GM21717 (cell line): ENCODE data around the gene C10orf90.

Experiments used
- ATAC-seq: cut with Tn5 transposase; IDR thresholded peaks from one replicate; pipeline ENCODE4 v1.9.1; 2021; ENCODE audit warnings: mild to moderate bottlenecking, moderate library complexity; ENCODE audit not compliant: unreplicated experiment

Gene C10orf90

DNA sequence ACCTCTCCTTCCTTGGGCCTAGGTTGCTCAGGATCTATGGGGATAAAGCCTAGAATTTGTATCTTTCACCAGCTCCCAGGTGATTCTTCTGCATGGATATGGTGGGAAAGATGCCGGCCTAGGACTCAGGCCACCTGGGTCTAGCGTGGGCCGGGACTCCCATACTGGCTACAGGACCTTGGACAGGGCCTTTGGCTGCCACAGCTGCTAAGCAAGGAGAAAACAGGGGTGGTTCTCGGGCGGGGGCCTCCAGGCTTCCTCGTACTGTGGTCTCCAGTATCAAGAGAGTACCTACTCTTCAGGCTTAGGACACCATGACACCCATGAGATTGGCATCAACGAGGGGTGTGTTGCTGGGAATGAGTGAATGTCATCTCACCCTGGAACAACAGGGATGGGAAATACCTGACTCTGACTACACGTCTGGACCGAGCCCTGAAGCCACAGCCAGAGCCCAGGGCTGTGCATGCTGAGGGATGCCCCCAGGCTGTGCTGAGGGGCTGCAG is 161.9 kb downstream of the C10orf90 start:
- no peak for ATAC-seq

DNA sequence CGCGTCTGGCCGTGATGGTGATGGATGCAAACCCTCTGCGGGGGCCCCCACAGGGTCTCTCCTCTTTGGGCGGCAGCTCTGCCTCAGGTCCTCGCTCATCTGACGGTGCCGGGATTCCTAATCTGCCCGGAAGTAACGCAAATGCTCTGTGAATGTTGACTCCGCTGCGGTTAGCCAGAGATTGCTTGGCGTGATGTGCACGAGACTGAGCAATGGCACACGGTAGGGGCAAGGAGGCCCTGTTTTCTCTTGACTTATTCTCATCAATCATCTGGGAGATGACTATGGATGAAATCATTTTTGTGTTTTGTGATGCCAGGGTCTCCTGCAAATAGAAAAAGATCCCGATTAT is 165.8 kb downstream of the C10orf90 start:
- no peak for ATAC-seq

DNA sequence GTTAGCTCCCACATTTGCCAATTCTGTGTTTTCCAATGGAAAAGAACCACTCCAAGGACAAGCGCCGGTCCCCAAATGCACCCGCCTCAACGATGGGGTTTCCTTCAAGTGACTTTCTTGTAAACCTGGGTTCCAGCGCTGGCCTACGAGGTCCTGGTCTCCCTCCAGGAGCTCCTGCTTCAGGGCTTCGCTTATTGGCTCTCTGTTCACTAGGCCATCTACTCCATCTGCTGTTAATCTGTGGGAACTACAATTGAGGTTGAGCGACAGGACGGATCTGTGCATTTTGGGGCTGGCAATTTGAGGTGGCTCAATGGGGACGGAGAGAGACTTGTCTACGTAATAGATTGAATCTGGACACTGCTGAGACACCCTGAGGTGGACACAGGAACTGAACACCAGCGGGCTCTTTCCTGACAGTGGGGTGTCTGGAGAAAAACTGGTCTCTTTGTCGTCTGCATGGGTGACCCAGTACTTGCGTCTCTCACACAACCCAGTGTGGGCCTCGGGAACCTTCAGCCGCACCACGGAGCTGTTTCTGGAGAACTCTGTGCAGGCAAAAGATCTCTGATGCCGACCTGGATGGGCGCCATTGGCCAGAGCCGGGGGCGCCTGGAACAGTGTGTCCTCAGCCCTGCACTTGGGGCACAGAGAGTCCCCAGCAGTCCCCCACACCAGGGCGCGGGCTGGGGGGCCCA is 166.3 kb downstream of the C10orf90 start:
- no peak for ATAC-seq

DNA sequence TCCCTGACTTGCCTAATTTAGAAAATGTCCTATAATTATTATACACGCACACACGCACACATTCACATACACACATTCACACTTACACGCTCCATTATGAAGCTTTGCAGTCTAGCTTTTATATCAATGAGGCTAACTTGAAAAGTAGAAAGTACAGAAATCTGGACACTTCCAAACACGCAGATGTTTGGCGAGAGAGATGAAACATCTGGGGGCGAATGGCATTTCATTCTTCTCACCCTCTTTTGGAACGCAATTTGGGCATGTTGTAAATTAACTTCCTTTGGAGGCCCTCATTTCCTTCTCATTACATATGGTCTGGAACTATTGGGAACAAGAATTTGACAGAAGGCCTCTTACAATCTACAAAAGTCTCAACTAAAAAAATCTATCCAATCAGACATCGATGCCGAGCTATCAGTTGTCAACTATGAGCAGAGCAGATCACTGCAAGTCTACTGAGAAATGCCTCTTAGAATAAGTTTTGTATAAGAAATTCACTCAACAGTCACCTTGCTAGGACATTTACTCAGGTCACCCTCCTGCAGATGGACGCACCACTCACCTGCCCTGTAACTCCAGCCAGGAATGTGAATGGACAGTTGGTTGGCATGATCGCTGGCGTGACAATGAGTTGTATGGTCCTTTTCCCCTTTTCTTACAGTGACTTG is 167.0 kb downstream of the C10orf90 start:
- ATAC-seq: no peak

DNA sequence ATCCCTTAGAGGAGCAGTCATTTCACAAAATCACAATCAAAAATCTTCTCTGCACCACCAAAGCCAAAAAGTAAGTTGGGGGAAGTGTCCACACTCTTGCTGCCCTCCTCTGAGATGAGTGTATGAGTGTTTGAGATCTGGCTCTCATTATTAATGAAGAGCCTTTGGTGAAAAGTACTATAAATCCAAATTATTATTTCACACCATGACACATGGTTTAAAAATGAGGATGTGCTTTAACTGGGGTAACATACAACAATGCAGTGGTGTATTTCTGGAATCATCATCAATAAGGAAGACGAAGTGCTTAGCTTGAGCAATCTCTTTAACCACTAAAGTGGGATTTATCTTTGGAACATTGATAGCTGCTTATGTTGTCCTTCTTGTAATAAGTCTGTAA is 168.1 kb downstream of the C10orf90 start:
- no peak for ATAC-seq

DNA sequence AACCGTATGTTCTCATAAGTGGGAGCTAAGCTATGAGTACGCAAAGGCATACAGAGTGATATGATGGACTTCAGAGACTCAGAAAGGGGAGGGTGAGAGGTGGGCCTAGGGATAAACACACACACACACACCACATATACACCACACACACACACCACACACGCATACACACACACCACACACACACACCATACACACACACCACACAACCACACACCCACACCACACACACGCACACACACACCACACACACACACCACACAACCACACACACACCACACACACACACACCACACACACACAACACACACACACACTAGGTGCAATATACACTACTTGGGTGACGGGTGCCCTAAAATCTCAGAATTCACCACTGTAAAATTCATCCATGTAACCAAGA is 168.7 kb downstream of the C10orf90 start:
- ATAC-seq: no peak

DNA sequence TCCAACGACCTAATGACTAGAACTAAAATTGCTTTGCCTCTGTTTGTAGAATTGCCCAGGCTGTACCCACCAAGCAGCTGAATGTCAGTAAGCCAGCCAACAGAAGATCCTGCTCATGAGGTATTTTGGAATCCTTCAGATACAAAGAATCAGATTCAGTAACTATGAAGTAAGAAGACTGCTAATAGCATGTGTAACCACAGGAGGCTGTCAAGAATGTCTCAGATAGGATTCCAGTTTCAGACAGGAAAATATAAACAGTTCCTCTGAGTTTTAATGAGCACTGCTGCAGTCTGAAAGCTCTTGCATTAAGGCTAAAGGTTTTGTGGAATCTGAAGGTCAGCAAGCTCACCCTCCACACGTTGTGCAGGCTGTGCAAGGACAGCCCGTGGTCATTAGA is 169.6 kb downstream of the C10orf90 start:
- ATAC-seq: no peak

DNA sequence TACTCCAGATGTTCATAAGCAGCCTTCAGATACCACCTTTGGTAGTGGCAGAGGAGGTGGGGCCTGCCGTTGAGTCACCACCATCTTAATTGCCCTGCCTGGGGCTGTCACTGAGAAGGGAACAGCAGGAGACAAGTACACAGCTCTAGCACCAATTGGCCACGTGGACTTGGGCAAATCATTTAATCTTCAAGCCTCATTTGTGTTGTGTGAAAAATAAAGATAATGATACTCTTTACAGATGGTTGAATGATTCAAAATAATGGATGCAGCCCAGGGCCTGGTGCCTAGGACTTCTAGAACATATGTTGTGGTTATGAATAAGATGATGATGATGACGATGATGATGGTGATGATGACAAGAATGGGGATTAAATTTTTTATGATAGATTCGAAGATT is 170.3 kb downstream of the C10orf90 start:
- no peak for ATAC-seq

DNA sequence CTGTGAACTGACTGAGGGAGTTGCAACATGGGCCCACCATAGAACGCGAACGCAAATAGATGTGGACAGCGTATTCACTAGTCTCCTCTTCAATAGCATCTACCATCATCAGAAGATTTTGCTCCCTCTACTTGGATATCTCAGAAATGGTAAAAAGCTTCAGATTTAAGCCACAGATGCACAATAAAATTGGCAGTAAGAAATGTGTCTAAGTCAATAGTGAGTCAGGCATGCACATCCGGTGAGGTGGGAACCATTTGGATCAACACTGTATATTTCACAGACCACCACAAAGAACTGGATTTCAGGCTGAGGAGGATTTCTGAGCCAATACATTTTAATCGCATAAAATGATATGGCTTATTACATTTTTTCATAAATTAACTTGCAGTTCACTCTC is 170.7 kb downstream of the C10orf90 start:
- no peak for ATAC-seq

DNA sequence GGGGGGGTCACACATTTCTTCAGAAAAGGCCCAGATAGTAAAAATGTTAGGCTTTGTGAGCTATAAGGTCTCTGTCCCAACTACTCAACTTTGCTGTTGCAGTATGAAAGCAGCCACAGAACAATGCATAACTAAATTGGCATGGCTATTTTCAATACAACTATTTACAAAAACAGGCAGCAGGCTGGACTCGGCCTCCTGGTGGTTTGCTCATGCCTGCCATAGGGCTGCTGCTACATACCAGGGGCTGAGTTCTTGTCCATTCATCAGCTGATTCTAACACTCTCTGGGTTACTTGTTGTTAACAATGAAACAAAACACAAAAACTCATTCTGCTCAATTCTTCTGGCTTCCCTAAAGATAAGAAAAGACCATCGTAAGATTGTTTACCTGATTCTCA is 172.8 kb downstream of the C10orf90 start:
- no peak for ATAC-seq

DNA sequence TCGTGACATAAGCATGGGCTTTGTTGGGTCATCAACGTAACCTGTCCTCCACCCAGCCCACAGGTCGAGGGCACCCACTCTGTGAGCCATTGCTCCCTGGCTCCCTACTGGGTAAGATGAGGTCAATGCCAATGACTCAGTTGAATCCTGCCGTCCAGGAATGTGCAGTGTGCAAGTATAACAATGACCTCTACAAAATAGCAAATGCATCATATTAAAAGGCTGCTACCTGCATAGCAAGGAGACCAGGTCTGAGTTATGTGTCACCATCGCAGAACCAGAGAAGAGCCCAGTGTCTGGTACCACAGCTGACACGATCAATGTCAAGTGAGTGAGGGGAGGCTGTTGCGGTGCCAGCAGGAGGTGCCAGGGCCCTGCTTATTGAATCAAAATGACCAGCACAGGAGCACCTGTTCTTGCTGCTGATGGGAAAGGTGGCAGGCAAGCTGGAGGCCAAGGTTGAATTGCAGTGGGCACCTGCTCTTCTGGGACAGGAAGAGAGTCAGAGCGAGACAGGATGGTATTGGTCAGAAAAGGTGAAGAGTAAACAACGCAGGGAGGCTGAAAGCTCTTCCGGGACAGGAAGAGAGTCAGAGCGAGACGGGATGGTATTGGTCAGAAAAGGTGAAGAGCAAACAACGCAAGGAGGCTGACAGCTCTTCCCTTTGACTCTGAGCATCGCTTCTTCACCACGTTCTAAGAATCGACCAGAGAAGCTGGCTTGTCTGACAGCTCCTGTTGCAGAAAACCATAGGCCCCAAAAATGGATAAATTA is 173.5 kb downstream of the C10orf90 start:
- ATAC-seq: no peak

DNA sequence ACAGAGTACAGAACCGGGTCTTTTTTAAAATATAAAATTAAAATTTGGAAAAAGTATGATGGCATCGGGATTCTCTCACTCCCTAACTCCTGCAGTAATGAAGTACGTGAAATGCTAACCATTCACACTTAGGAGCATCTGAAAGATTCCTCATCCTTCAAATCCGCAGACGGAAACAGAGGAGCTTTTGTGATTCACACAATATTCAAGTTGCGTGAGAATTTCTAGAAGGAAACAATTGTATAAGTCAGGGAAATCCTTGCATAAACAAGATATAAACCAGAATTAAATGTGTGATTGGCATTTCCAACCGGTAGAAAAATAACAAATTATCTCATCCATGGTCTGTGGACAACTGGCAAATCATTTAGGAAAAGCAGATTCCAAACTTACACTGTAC is 179.0 kb downstream of the C10orf90 start:
- ATAC-seq: no peak

DNA sequence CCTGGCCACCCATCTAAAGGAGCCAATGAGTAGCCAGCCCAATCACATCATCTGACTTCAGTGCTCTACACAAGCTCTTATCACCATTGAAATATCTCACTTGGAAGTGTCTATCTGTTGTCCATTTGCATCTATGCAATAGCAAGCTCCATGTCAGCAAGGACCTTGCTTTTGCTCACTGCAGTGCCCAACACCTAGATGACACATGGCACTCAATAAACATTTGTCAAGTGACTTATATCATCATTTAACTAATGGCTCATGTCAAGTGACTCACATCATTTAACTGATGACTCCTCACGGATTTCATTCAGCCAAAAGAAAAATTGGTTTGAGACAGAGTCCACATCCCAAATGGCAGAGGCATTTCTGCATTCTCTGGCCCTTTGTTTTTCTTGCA is 189.3 kb downstream of the C10orf90 start:
- no peak for ATAC-seq

DNA sequence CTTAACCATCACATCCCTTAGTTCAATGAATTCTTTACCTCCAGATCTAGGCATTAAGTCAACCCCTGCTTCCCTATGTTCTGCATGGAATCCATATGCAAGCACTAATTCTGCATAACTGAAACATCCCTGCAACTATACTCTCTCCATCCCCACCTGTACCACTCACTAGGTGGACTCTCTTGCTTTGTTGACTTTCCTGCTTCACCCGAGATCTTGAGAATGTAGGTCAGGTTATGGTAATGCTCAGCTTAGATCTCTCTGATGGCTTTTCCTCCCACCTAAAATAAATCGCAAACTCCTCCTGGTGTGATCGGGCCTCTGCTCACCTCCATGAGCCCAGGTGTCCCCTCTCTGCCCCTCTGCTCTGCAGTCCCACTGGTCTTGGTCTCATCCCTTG is 189.8 kb downstream of the C10orf90 start:
- no peak for ATAC-seq

DNA sequence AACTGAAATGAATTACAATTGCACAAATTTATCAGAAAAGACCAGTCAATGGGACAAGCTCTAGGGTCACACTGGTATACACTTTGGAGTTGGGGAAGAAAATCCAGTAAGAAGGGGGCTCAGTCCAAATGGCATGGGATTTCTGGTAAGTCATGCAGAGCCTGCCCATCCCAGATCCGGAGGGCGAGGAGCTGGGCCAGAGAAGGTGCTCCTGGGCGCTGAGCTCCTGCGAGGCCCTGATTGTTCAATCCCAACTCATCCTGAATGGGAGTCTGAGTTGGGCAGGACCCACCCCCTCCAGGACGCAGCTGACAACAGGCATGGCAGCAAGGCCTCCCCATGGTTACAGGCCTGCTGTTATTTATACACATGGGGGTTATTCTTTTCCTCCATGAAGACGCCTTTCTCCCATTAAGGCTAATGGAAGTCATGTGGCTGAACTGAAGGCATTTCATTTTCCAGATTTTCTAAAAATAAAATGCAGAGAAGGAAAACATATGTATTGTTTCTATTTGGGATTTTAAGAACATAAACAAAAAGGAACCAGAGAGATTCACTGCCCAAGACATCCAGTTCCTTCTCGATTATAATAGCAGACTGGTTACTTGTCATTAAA is 191.1 kb downstream of the C10orf90 start:
- no peak for ATAC-seq

DNA sequence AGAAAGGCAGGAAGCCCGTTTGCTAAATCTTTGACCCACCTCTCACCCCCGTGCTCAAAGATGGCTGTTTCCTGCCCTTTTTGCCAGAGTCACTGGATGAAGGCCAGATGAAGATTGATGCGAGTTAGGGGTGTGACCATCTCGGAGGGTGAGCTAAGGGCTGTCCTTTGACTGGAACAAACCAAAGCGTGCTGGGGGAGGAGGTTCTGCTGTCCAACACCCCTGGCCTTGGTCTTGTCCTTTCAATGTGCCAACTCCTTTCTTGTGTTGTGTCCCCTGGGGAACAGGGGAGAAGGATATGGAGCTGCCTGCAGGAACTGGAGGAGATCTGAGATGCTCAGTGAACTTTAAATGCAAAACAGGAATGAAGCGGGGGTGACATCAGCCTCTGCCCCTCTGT is 191.9 kb downstream of the C10orf90 start:
- ATAC-seq: no peak

DNA sequence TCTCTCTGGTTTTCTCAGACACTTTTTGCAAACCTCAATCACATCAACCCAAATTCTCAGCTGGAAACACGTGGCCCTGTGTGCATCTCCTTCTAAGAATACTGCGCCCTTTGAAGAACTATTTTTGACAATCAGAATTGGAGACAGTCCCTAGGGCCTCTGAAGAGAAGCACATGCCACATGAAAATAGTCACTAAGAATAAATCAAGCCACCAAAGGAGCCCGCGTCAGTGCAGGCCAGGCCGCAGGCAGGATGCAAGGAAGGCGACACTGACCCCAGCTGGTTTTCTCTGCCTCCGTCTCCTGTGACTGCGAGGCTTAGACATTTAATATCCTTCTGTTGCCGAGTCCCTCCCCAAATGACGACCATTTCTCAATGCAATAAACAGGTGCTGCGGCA is 194.2 kb downstream of the C10orf90 start:
- no peak for ATAC-seq

DNA sequence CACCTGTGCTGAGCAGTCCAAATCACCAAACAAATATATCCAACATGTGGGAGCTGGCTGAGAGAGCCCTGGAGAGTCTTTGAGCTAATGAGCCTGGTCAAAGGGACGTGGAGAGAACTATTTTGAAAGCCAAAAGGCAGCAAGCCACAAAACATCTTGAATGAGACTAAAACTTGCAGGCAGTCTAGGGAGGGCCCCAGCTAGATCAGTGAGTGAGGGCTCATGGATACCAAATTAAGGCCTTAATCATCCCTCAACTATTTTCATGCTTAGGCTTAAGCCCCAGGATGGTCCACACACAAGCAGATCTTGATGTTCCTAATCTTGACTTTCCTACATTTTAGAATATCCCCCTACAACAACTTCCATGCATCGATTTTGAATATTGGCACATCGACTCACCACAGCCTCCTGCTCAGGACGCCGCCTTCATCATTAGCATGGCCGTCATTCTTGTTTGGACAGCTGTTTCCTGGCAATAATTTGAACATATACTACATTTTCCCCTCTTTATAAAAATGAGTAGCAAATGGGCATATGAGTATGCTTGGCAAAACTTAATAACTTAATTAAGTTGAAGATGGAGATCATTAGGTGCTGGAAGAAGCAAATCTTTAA is 195.3 kb downstream of the C10orf90 start:
- ATAC-seq: no peak

DNA sequence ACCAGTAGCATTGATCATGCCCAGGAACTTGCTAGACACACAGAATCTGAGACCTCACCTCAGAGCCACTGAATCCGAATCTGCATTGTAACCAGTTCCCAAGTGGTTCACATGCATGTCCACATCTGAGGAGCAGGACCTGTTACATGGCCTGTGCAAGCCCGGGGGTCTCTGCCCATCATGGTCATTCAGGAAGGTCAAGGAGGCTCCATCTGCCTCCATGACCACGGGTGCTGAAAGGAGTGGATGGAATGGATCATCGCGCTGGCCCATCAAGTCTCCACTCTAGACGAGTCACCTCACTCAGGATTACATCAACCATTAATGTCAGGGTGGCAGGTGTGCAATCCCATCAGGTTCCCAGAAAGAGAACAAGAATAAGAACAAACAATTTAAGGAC is 196.5 kb downstream of the C10orf90 start:
- ATAC-seq: no peak

DNA sequence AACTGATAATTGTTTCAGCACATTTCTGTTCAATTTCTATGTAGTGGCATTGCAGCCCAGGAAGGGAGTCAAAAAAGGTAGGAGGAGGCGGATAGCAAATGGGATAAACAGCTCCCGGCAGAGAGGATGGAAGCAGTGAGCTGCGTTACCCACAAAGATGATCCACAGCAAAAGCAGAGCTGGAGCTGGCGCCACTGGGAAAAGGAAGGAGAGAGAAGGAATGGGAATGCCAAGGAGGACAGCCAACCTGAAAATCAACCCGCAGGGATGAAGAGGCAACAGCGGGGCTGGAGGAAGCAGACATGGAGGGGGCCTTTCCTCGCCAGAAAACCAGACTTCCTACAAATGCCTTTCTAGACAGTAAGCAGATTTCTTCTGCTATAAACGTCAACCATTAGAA is 199.5 kb downstream of the C10orf90 start:
- ATAC-seq: no peak

DNA sequence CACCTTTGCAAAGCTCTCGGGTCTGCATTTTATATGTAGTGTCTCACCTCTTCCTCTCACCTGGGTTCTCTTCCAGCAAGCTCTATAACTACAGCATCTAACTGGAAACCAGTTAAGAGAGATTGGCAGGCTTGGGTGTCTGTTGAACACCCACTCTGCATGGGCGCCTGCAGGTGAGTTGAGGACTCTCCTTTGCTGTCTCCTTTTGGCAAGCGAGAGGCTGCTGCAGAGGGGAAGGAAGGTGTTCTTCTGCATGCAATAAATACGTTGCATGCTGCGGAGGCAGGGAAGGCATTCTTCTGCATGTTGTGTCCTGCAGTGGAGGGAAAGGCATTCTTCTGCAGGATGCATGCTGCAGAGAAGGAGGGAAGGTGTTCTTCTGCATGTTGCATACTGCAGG is 200.8 kb downstream of the C10orf90 start:
- no peak for ATAC-seq
